ENCODE measurements around the gene CCDC6.

CCDC6 gene

DNA sequence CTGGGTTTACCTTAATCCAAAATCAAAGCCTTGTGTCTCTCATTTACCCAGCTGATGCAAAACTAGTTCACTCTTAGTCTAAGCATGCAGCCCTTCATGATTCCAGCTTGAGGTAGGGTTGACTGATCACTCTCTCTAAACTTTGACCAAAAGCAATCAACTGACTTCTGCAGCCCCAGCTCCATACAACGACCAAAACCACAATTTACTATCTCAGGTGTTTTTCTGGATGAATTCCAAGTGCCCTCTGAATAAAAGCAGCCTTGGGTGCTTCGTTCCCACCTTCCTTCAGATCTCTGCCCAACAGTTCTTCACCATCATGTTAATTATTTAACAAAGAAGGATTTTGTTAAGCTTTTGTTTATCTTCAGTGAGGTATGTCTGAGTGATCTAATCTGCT is 62.6 kb downstream of the CCDC6 start:
- no peak for DNase-seq

- DNase-seq: no peak
Measured at GRCh38 chr10:59839576-59839975, 66.8 kb downstream of the CCDC6 start.

GRCh38 chr10:59838085-59838789 is 68.1 kb downstream of the CCDC6 start:
- no peak for DNase-seq

DNA sequence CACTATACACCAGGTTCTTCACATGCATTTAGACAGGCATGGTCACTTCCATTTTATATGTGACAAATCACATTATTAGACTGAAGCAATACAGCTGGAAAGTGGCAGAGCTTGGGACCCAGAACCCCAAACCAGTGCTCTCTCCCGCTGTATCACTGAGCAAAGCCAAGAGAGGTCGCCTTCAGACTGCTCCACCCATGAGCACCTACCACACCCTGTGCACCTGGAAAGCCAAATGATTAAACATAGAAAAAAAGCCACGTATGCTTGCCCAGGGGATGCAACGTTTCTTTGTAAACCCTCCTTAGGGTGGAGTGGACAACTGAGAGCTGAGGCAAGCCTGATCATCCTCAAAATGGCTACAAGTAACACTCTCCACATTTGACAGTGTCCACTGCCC is 72.5 kb downstream of the CCDC6 start:
- no peak for DNase-seq

DNA sequence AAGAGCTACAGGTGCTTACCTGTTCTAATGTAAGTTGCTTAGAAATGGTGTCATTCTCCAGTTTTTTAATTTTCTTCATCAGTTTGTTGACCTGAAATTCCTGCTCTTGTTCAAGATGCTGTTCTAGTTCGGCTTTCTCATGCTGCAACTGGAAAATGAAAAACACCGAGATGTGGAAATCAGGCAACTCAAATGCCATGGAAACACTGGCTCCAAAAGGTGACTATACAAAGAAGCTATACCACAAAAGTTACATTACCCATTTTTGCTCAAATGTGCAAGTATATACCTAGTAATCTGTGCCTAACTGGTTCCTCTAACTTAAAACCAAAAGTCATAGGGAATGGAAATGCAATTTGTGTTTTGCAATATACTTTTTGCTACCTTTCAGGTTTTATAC is 73.8 kb downstream of the CCDC6 start:
- no peak for DNase-seq

- DNase-seq: no peak
Measured at GRCh38 chr10:59831658-59832503, 74.5 kb downstream of the CCDC6 start.

- peak; percentile 16 for DNase-seq
Measured at GRCh38 chr10:59830601-59831259, 75.6 kb downstream of the CCDC6 start.

DNA sequence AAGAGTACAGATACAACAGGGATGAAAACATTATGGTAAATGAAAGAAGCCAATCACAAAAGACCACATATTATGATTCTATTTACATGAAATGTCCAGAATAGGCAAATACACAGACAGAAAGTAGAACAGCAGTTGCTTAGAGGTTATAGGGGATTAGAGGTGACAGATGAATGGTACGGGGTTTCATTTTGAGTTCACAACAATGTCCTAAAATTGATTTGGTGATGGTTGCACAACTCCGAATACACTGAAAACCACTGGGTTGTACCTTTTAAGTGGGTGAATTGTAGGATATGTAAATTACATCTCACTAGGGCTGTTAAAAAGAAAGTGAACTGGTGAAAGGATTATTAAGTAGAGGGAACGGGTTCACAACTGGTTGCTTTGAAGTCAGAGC is 76.8 kb downstream of the CCDC6 start:
- DNase-seq: no peak

DNA sequence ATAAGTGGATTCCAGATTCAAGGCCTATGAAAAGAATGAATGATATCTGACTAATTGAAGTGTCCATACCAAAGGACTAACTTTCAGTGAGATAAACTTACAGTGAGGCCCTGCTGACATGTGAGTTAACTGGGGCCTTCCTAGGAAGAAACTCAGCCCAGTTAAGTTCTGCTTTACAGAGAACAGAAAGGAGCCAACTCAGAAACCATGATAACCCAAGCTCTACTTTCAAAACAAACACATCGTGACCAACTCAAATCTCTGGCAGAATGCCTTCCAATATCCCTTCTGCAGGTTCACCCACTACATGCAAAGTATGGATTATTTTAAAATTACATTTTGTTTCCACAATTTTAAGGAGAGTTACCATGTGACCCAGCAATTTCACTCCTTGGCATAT is 77.3 kb downstream of the CCDC6 start:
- DNase-seq: no peak

DNA sequence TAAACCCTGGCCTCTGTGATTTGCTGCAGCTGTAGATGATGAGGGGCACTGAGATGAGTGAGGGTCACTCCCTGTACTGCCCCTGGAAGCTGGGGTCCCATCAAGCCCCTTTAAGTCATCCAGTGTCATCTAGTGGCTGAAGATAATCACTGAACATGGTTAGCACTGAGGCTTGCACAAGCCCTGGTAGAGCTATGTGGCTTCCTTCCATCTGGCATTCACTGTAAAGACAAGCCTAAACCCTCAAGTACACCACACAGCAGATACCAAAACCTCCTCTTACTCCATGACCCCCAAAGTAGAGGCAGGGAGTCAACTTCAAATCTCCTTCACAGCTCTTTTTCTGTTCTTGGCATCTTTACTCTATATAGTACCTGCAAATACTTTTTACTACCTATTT is 80.4 kb downstream of the CCDC6 start:
- DNase-seq: no peak

- DNase-seq: no peak
Measured at GRCh38 chr10:59823751-59824150, 82.6 kb downstream of the CCDC6 start.

- no peak for DNase-seq
Measured at GRCh38 chr10:59823111-59823510, 83.2 kb downstream of the CCDC6 start.

DNA sequence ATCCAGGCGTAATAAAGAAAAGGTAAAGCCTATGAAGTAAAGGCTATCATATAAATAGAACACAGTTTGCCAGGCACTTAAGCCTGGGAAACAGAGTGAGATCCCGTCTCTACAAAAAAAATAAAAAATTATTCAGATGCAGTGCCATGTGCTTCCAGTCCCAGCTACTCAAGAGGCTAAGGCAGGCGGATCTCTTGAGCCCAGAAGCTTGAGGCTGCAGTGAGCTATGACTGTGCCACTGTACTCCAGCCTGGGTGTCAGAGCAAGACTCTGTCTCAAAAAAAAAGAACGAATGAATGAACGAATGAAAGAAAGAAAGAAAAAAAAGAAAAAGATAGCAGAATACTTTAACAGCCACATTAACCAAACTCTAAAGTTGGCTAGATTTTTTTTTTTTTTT is 85.9 kb downstream of the CCDC6 start:
- DNase-seq: no peak

- no peak for DNase-seq
Measured at GRCh38 chr10:59819683-59820082, 86.7 kb downstream of the CCDC6 start.

GRCh38 chr10:59819265-59819664 is 87.1 kb downstream of the CCDC6 start:
- DNase-seq: no peak

- DNase-seq: no peak
Measured at GRCh38 chr10:59817773-59818172, 88.6 kb downstream of the CCDC6 start.

DNA sequence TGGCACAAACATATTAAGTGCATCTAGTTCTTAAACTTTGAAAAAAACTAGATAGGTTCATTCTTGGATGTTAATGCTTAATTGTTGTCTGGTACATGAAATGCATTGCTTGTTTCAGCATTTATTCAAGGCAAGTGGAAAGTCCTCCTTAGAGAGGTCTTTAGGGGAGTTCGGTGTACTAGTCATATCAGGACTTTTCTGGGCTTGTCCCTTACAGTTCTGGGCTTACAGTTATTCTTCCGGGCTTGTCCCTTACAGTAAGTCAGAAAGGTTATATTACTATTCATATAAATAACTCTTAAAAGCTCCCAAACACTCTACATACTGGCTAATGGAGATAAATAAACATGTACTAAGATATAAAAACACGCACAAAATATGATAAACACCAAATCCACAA is 91.5 kb downstream of the CCDC6 start:
- DNase-seq: no peak

DNA sequence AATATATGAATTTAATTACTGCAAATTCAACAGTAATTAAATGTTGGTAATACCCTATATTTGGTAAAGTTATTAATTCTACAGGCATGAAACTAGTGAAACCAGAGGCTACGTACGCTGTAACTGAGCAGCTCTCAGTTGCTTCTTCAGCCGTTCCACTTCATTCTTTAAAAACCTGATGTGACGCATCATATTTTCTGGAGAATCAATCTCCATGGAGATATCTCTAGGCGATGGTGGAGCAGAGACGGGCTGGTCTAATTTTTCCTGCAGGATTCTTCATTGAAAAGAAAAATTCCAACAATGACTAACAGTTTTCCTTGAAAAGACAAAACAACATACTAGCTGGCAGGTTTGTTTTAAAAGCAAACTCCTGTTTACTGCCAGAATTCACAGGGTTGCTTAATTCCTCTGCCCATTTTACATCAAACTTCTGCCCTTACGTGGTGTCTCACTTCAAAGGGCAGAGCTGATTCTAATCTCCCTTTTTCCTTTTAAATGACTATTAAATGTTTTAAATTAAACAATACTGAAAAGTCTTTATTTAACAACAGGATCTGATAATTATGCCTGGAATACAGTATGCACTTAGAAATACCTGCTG is 93.7 kb downstream of the CCDC6 start:
- no peak for DNase-seq

DNA sequence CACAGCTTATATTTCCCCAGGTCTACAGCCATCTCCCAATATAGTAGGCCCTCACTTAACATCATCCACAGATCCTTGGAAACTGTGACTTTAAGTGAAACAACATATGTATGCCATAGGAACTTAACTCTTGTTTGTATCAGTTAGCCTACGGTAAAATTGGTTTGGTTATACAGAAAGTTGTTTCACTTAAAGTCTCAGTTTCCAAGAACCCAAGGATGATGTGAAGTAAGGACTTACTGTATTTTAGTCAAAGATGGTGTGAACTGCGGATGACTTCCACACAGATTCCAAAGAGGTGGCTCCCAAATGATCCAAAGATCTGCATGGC is 96.7 kb downstream of the CCDC6 start:
- DNase-seq: no peak

GRCh38 chr10:59808896-59809643 is 97.3 kb downstream of the CCDC6 start:
- DNase-seq: peak; percentile 41

- no peak for DNase-seq
Measured at GRCh38 chr10:59807629-59808620, 98.4 kb downstream of the CCDC6 start.

DNA sequence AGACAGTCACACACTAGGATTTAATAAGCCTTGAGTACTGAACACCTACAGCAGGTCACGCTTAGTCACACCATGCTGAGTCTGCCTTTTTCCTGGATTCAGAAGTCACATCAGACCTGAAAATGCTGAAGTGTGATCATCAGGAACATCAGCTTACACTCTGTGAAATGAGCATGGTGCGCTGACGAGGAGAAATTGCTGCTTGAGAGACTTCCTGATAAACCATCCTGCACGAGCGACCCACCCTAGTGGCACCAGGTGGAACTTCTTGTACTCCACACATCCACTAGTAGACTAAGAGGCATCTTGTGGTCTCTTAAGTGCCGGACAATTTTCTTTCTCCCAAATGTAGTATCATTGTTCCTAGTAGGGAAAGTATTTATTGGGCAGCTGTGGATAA is 101.3 kb downstream of the CCDC6 start:
- DNase-seq: no peak
